Measurements from ENCODE around the gene BAIAP3.

Gene BAIAP3

DNA sequence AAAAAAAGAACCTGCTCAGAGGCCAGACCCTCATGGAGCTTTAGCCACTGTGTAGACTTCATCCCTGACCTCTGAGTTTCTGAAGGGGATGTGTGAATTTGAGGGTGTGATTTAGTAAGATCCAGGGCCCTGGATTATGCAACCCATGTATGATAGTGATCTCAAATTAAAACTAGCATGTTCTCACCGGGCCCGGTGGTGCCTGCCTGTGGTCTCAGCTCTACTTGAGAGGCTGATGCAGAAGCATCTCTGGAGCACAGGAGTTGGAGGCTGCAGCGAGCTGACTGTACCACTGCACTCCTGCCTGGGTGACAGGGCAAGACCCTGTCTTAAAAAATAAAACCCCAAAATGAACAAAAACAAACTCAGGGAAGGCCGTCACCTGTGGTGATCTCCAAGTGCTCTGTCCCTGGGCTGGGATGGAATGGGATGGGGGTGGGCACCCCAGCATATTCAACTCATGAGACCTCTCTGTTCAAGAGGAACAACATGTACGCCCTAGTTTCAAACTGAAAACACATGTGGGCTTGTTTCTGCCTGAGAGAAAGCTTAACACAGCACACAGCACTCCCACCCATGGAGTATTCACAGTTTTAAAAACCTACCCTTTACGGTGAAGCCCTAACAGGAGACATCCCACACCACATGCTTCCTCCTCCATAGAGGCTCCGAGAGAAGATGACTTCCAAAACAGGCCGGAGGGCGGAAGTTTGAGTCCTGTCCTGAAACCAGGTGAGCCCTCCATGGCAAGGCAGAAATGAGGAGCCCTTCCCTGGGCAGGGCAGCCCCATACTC is 48.4 kb downstream of the BAIAP3 start:
- no peak for FAIRE-seq

DNA sequence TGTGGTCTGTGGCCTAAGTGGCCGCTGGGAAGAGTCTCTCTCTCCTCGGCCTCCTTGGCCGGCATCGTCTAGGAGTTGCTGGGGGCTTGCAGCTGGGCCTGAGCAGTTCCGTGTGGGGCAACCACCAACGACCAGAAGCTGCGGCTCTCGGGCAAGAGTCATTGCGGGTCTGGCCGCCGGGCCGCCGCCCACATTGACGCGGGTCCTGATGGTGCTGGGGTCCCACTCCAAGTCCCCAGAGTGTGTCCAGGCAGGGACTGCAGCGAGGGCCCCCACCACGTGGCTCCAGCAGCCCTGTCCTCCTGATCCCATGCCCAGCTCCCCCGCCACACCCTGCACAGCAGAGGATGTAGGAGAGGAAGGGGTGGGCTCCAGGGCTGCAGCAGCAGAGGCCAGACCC is 50.1 kb downstream of the BAIAP3 start:
- FAIRE-seq (no peak), DNase-seq (ENCODE audit: insufficient read length, low spot score) (no peak)

More for the DNA sequence above, 48.4 kb downstream of the BAIAP3 start:
- DNase-seq (ENCODE audit: insufficient read length, low spot score), result no peak

DNA sequence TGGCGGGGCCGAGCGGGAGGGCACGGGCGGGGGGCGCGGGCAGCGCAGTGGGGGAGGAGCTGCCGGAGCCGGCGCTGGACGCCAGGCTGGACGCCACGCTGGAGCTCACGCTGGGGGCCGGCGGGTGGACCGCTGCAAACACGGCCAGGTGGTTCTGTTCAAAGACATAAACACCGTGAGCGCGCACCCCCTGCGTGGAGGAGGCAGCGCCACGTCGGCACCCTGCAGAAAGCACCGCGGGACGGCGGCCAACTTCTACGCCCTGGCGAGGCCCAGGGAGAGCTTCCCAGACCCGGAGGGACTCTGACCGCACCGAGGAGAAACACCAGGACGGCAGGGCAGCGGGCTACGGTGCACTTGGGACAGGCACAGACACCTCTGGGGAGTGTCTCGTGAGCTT is 51.8 kb downstream of the BAIAP3 start:
- no peak for DNase-seq (ENCODE audit: insufficient read length, low spot score)
- no peak for FAIRE-seq

DNA sequence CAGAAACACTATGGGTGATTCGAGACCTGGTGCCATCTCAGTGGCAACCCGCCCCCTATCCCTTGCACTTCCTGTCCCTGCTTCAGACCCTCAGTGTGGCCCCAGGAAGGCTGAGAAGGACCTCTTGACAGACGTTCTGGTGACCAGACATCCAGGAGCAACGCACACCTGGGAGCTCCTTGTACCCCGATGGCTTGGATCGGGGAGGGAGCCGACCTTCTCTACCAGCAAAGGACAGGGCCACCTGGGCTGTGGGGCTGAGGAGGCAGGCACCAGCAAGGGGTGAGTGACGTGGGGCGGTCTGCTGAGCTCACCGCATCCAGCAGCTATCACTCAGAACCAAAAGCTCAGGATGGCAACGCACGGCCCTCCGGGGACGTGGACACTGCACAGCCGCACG is 53.9 kb downstream of the BAIAP3 start:
- DNase-seq (ENCODE audit: insufficient read length, low spot score), result no peak
- FAIRE-seq, result no peak

DNA sequence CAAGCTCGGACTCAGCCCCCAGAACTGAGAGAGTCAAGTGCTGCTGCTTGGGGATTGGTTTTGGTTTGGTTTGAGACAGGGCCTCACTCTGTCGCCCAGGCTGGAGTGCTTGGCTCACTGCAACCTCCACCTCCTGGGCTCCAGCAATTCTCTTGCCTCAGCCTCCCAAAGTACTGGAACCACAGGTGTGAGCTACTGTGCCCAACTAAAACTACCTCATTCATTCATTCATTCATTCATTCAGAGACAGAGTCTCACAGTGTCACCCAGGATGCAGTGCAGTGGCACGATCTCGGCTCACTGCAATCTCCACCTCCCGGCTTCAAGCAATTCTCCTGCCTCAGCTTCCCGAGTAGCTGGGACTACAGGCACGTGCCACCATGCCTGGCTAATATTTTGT is 56.3 kb downstream of the BAIAP3 start:
- no peak for DNase-seq (ENCODE audit: insufficient read length, low spot score)
- no peak for FAIRE-seq

DNA sequence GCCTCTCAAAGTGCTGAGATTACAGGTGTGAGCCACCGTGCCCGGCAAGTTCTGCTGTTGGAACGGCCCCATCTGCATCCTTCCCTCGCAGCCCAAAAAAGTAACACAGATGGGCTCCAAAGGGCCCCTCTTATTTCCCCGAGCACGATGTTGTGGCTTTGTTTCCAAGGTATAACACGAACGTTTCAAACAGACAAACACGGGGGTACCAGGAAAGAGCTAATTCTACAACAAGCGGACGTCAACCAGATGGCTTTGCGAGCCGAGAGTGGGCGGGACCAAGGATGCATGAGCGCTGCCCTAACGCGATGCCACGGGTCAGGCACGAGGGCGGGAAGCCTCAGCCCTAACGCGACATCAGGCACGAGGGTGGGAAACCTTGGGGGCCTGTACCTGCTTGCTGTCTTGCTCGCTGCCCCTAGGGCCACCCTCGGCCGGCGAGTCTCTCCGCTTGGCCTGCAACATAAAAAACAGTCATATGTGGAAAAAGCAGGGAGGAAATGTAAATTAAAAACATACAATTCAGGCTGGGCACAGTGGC is 56.9 kb downstream of the BAIAP3 start:
- FAIRE-seq (no peak), DNase-seq (ENCODE audit: insufficient read length, low spot score) (no peak)

DNA sequence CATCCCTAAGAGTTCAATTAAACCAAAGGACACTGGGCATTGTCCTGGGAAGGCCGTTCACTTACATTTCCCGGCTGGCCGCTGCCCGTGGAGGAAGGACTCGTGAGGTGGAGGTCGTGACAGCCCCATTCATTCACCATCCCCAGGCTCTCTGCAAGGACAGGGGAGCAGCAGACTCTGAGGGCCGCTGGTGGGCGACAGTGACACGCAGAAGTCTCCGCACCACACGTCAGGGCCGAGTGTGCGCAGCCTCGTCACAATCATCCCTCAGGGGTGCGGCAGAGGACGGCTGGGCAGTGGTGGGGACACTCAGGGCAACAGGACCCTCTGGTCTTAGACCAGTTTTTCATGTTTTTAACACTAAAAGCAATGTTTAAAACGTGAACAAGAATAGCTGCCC is 59.4 kb downstream of the BAIAP3 start:
- FAIRE-seq (no peak), DNase-seq (ENCODE audit: insufficient read length, low spot score) (no peak)

DNA sequence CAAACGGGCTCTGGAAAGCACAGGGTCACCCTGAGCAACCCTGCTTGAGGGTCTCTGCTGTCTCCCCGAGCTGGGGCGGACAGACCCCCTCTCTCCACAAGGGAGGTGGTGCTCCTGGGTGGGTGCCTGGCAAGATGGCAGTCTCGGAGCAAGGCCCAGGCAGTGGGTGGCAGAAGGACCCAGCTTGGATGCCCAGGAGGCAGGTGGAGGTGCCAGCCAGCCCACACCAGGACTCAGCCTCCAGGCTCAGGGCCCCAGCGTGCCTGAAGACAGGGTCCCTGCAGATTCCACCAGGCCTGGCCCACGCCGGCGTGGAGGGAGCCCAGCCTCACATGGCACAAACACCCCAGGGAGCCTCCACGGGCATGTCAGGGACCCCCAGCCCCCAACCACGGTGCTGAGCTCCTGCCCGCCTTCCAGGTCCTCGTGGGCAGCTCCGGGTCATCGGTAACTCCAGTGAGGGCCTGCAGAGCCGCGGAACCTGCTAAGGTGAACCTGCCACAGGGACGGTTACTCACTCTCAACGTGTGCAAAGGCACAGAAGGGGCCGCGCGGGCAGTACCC is 60.2 kb downstream of the BAIAP3 start:
- FAIRE-seq (no peak), DNase-seq (ENCODE audit: insufficient read length, low spot score) (no peak)

DNA sequence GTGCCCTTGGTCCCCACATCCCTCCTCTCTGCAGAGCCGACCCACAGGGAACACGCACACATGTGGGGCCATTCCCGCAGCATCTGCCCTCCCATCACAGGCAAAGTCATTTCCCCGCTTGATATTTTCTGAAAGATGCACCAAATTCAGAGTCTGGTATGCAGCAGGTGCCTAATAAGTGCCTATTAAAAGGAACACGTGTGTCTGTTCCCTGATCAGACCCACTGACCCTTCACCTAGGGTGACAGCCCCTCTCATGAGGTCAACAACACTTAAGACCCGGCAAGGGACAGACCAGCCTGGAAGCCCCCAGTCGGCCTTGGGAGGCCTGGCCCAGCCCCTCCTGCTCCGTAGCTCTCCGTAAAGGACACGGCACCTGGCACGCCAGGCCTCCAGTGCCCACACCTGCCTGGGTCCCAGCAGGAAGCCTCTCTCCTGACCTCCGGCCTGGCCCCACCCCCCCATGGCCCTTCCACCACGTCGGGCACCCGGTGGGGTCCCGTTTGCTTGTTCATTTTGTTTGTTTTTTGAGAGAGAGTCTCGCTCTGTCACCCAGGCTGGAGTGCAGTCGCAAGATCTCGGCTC is 61.0 kb downstream of the BAIAP3 start:
- DNase-seq (ENCODE audit: insufficient read length, low spot score) (no peak), FAIRE-seq (no peak)

DNA sequence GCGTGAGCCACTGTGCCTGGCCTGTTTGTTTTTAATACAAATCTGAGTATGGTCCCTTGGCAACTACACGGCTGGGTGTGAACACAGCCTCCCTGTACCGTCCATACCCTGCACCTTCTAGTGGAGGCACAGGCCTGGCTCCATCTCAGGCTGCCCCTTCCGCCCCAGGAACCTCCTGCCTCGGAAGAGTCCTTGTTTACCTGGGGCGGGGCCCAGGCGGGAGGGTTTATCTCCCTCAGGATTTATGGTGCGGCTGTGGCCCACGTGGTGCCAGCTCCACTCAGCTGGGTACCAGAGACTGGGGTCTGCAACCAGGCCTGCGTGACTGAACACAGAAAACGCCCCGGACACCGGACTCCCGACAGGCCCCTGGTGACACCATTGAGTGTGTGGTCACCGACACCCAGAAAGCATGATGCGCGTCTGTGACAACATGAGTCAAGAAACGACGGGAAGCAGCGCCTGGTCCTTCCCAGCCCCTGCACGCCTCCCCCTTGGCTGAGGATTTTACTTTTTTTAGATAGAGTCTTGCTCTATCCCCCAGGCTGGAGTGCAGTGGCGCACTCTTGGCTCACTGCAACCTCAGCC is 62.1 kb downstream of the BAIAP3 start:
- FAIRE-seq (no peak), DNase-seq (ENCODE audit: insufficient read length, low spot score) (no peak)

DNA sequence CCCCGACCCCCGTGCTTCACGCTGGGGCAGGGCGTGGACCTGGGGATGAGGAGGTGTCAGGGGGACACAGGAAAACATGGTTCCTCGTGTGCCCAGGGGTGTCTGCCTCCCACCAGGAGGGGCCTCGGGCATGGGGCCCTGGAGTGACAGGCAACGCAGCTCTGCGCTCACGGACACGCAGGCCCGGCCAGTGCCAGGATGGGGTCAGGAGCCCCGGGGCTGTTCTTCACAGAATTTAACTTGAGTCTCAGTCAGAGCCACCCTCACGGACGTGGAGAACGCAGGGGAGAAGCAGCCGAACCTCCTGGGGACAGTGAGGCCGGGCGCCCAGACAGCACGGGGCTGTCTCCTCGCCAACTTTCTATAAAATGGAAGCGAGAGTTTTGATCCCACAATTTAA is 64.3 kb downstream of the BAIAP3 start:
- DNase-seq (ENCODE audit: insufficient read length, low spot score) (no peak), FAIRE-seq (no peak)

DNA sequence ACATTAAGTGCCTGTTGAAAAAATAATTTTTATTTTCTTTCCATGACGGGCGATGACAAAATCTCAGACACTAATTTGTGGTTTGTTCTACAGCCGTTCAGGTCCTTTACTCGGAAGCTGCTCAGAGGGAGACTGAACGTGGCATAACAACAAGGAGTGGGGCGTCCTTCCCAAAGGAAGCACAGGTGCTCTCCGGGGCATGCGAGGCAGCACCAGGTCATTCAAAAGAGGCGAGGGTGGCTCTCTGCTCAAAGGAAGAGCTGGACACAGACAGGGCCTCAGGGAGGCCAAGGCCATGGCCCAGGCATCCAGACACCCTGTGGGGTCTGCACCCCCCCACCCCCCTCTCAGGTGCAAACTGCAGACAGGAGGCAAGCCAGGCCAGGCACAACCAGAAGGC is 64.9 kb downstream of the BAIAP3 start:
- FAIRE-seq (no peak), DNase-seq (ENCODE audit: insufficient read length, low spot score) (no peak)
